Thoracic aorta (tissue), 2 donors: ENCODE measurements around the gene STK38L. TPM values are rescaled to one million over a fixed set of nuclear protein-coding genes. Genes with fewer than 3 reads are reported as not detected.

Experiments used
- ATAC-seq: fragments of 150-250 bp; one replicate; pipeline ENCODE4 v1.8.0; 2017; ENCODE audit warnings: low read depth; ENCODE audit not compliant: insufficient number of reproducible peaks, low FRiP score
- DNase-seq: peaks from one replicate; pipeline ENCODE4 v3.0.0-alpha.2; 2020; ENCODE audit warnings: low spot score
- H3K27ac ChIP-seq, 2 donors: fragments of 200-600 bp; sonication (generic); 1 replicate in 1 of 2; 2 replicates in 1 of 2; pipeline ENCODE4 v1.5.1; 2016; ENCODE audit warnings: mild to moderate bottlenecking in 2 of 2, moderate library complexity in 2 of 2
- H3K27me3 ChIP-seq: fragments of 200-600 bp; sonication (generic); replicated peaks from 2 replicates; pipeline ENCODE4 v1.6.0; 2016; ENCODE audit warnings: mild to moderate bottlenecking; ENCODE audit not compliant: insufficient read depth
- H3K36me3 ChIP-seq: fragments of 200-600 bp; sonication (generic); one replicate; pipeline ENCODE4 v1.5.1; 2016
- H3K4me1 ChIP-seq, 2 donors: fragments of 200-600 bp; sonication (generic); 1 replicate in 1 of 2; 2 replicates in 1 of 2; pipeline versions ENCODE4 v1.5.1 to v1.6.0; 2016; ENCODE audit warnings: low read depth in 2 of 2, mild to moderate bottlenecking in 1 of 2; ENCODE audit not compliant: control insufficient read depth in 1 of 2
- H3K4me3 ChIP-seq: fragments of 200-600 bp; sonication (generic); 2 replicates; pipeline ENCODE4 v1.5.1; 2016; ENCODE audit warnings: mild to moderate bottlenecking
- H3K9me3 ChIP-seq: fragments of 200-600 bp; sonication (generic); 2 replicates; pipeline ENCODE4 v1.5.1; 2016
- CTCF ChIP-seq: fragments of 200-600 bp; sonication (generic); IDR thresholded peaks from one replicate; pipeline ENCODE4 v1.5.1; 2019; ENCODE audit warnings: antibody characterized with exemption
- total RNA-seq, 2 donors: library from RNA; depleted of rRNA; stranded (reverse); fragments of >200 nt; gene quantifications; one replicate each; pipeline versions ENCODE4 v1.1.0 to v1.2.3, GENCODE V29; 2016

The STK38L gene
- total RNA-seq, 2 donors from 2014 or later, result 216 to 227 TPM

GRCh38 chr12:27246141-27246540, 2.1 kb downstream of the STK38L start:
- no peak for TF ChIP-seq CTCF
- H3K4me3 ChIP-seq, result peak overlapping the region; percentile 86
- peak overlapping the region; percentile 98 for H3K27ac ChIP-seq
- no peak for DNase-seq
- no peaks in the 10 kb centered on the region for H3K36me3 ChIP-seq
- no peak for ATAC-seq
- H3K9me3 ChIP-seq, result no peaks in the 10 kb centered on the region
- no peaks in the 10 kb centered on the region for H3K27me3 ChIP-seq
- peaks cover 14 to 36% of the 10 kb centered on the region in 2 donors for H3K4me1 ChIP-seq

- peak overlapping the region; percentile 86 for H3K4me3 ChIP-seq
- no peaks in the 10 kb centered on the region for H3K27me3 ChIP-seq
- ATAC-seq (no peak), DNase-seq (no peak)
- TF ChIP-seq CTCF, result no peak
- no peaks in the 10 kb centered on the region for H3K36me3 ChIP-seq
- peak overlapping the region; percentile 98 for H3K27ac ChIP-seq
- H3K9me3 ChIP-seq, result no peaks in the 10 kb centered on the region
- peaks cover 19 to 41% of the 10 kb centered on the region in 2 donors for H3K4me1 ChIP-seq
Observed at GRCh38 chr12:27246774-27247173, 2.7 kb downstream of the STK38L start.

- peak overlapping the region in 1 of 2 donors; percentile 55 for H3K27ac ChIP-seq
- peak overlapping the region; percentile 43 for H3K4me3 ChIP-seq
- peaks cover 52 to 92% of the 10 kb centered on the region in 2 donors for H3K4me1 ChIP-seq
- H3K9me3 ChIP-seq, result no peaks in the 10 kb centered on the region
- DNase-seq, result no peak
- H3K27me3 ChIP-seq, result no peaks in the 10 kb centered on the region
- ATAC-seq, result no peak
- no peak for TF ChIP-seq CTCF
- no peaks in the 10 kb centered on the region for H3K36me3 ChIP-seq
Observed at GRCh38 chr12:27252934-27253333, 8.8 kb downstream of the STK38L start.

- Histone ChIP-seq H3K4me3 (peak overlapping the region; percentile 43), H3K4me1 (peaks cover 51 to 92% of the 10 kb centered on the region in 2 donors), H3K9me3 (no peaks in the 10 kb centered on the region), H3K36me3 (no peaks in the 10 kb centered on the region), H3K27me3 (no peaks in the 10 kb centered on the region), H3K27ac (peak overlapping the region in 1 of 2 donors; percentile 55)
- DNase-seq, result no peak
- TF ChIP-seq CTCF, result no peak
- ATAC-seq, result no peak
Observed at GRCh38 chr12:27253347-27253746, 9.3 kb downstream of the STK38L start.

- peaks cover 66 to 93% of the 10 kb centered on the region in 2 donors for H3K4me1 ChIP-seq
- no peak for ATAC-seq
- no peaks in the 10 kb centered on the region for H3K27me3 ChIP-seq
- no peak for TF ChIP-seq CTCF
- no peaks in the 10 kb centered on the region for H3K36me3 ChIP-seq
- peak overlapping the region in 1 of 2 donors; percentile 55 for H3K27ac ChIP-seq
- peak overlapping the region; percentile 12 for H3K4me3 ChIP-seq
- DNase-seq, result no peak
- no peaks in the 10 kb centered on the region for H3K9me3 ChIP-seq
Observed at GRCh38 chr12:27255806-27256205, 11.7 kb downstream of the STK38L start.
